NCI-H2171 treated with DMSO at 0.1 percent for 48 hours (cell line): ENCODE results near the gene SMIM27.
"Not testable (repeated sequence)": the region's sequence is repeated elsewhere in the genome, so short reads cannot be mapped to it uniquely, and the experiment has no call there.

Experiments
- DNase-seq: peaks from one replicate; lab custom pipeline; 2025; lab: John Stamatoyannopoulos, UW

SMIM27 gene

DNA sequence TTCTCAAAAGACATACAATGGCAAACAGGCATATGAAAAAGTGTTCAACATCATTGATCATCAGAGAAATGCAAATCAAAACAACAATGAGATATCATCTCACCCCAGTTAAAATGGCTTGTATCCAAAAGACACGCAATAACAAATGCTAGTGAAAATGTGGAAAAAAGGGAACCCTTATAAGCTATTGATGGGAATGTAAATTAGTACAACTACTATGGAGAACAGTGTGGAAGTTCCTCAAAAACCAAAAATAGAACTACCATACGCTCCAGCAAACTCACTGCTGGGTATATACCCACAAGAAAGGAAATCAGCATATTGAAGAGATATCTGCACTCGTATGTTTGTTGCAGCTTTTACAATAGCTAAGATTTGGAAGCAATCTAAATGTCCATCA, 46.9 kb downstream of the SMIM27 start:
- DNase-seq: not testable (repeated sequence)
